Sigmoid colon (tissue), 7 donors: ENCODE data around the gene MAP3K7. TPM values are rescaled to one million over a fixed set of nuclear protein-coding genes. Genes with fewer than 3 reads are reported as not detected.

Experiments used
- DNase-seq: peaks from one replicate; pipeline ENCODE4 v3.0.0-alpha.2; 2019
- H3K27ac ChIP-seq, 4 donors: fragments of 200-600 bp; sonication (generic); one replicate each; pipeline ENCODE4 v1.5.1; 2016 to 2019; ENCODE audit warnings: mild to moderate bottlenecking in 1 of 4
- H3K27me3 ChIP-seq, 3 donors: fragments of 200-600 bp; sonication (generic); one replicate each; pipeline ENCODE4 v1.5.1; 2019; ENCODE audit warnings: mild to moderate bottlenecking in 1 of 3
- H3K36me3 ChIP-seq, 4 donors: fragments of 200-600 bp; sonication (generic); one replicate each; pipeline ENCODE4 v1.5.1; 2016 to 2019
- H3K4me1 ChIP-seq, 4 donors: fragments of 200-600 bp; sonication (generic); one replicate each; pipeline ENCODE4 v1.5.1; 2017 to 2019
- H3K4me3 ChIP-seq, 4 donors: fragments of 200-600 bp; sonication (generic); one replicate each; pipeline ENCODE4 v1.5.1; 2017 to 2019; ENCODE audit warnings: mild to moderate bottlenecking in 2 of 4, moderate library complexity in 1 of 4
- H3K9me3 ChIP-seq, 4 donors: fragments of 200-600 bp in 3 of 4; sonication (generic) in 3 of 4; one replicate each; pipeline versions ENCODE4 v1.5.1 to v1.6.1; 2013 to 2019
- CTCF ChIP-seq, 4 experiments: fragments of 450-650 bp in 3 of 4; fragments of 200-600 bp in 1 of 4; IDR thresholded peaks; one replicate each; pipeline ENCODE4 v1.5.1; 2016 to 2019; ENCODE audit warnings: antibody characterized with exemption in 4 of 4, mild to moderate bottlenecking in 3 of 4, moderate library complexity in 2 of 4
- EP300 ChIP-seq, 4 donors: sonication (generic); formaldehyde crosslinking; IDR thresholded peaks; one replicate each; pipeline ENCODE4 v1.6.1; 2017; ENCODE audit warnings: antibody characterized with exemption in 4 of 4
- POLR2A ChIP-seq, 2 donors: fragments of 450-650 bp; IDR thresholded peaks; one replicate each; pipeline ENCODE4 v1.6.1; 2016; ENCODE audit warnings: antibody characterized with exemption in 2 of 2, mild to moderate bottlenecking in 2 of 2, moderate library complexity in 2 of 2
- POLR2AphosphoS5 ChIP-seq, 4 donors: sonication (generic); formaldehyde crosslinking; IDR thresholded peaks; one replicate each; pipeline ENCODE4 v1.6.1; 2017; ENCODE audit warnings: antibody characterized with exemption in 4 of 4
- WGBS, 2 donors: extraction: QIAGEN DNeasy Blood & Tissue Kit; methylation state at CpG; one replicate each; pipeline ENCODE4 v1.1.7; 2013; 5-methylcytosine and 5-hydroxymethylcytosine counted together
- intact Hi-C: fragments of 100-400 bp; cut with DNase I; formaldehyde crosslinking; loops from one replicate; pipeline ENCODE4 v1.15.1; 2023
- polyA plus RNA-seq, 3 donors: library from polyadenylated mRNA; stranded (reverse); fragments of 200-250 nt; gene quantifications; one replicate each; pipeline ENCODE4 v1.2.3, GENCODE V29; 2013
- total RNA-seq, 4 donors: library from RNA; depleted of rRNA; stranded (reverse); fragments of >200 nt; gene quantifications; one replicate each; pipeline ENCODE4 v1.1.0, GENCODE V29; 2016
- donor health status: healthy with polysubstance abuse.
- donor health status: Bipolar disorder and iron deficiency.
- donor health status: healthy.

The MAP3K7 gene
- total and polyA plus RNA-seq, 7 donors = 7.9 to 25.3 (median 21.2) TPM

GRCh38 chr6:90468859-90469258, 118.0 kb downstream of the MAP3K7 start:
- no peaks in the 10 kb centered on the region for H3K4me1 ChIP-seq
- H3K4me3 ChIP-seq = no peak overlapping the region
- intact Hi-C loops = no loop called here
- no peak overlapping the region for H3K27ac ChIP-seq
- H3K36me3 ChIP-seq = no peaks in the 10 kb centered on the region
- TF ChIP-seq POLR2A (IDR thresholded peaks at IDR 0.05) (no peak), EP300 (IDR thresholded peaks at IDR 0.05) (no peak), POLR2AphosphoS5 (IDR thresholded peaks at IDR 0.05) (no peak), CTCF (IDR thresholded peaks at IDR 0.05) (no peak)
- WGBS, 2 donors = 67 to 82% methylated on average over 1 of the region's 1 CpG
- H3K9me3 ChIP-seq = no peaks in the 10 kb centered on the region
- no peaks in the 10 kb centered on the region for H3K27me3 ChIP-seq
- no peak for DNase-seq

GRCh38 chr6:90468080-90468479, 118.8 kb downstream of the MAP3K7 start:
- intact Hi-C loops = no loop called here
- H3K4me3 ChIP-seq = no peak overlapping the region
- TF ChIP-seq POLR2A (IDR thresholded peaks at IDR 0.05) (no peak), CTCF (IDR thresholded peaks at IDR 0.05) (no peak), POLR2AphosphoS5 (IDR thresholded peaks at IDR 0.05) (no peak), EP300 (IDR thresholded peaks at IDR 0.05) (no peak)
- no peaks in the 10 kb centered on the region for H3K4me1 ChIP-seq
- WGBS, 2 donors = 89 to 93% methylated on average over 7 of the region's 7 CpGs
- no peaks in the 10 kb centered on the region for H3K36me3 ChIP-seq
- H3K27ac ChIP-seq = no peak overlapping the region
- H3K9me3 ChIP-seq = no peaks in the 10 kb centered on the region
- no peaks in the 10 kb centered on the region for H3K27me3 ChIP-seq
- DNase-seq = no peak

GRCh38 chr6:90467546-90467945, 119.3 kb downstream of the MAP3K7 start:
- no peak overlapping the region for H3K4me3 ChIP-seq

GRCh38 chr6:90466154-90466940, 120.5 kb downstream of the MAP3K7 start:
- no peak for DNase-seq
- Histone ChIP-seq H3K36me3 (no peaks in the 10 kb centered on the region), H3K9me3 (no peaks in the 10 kb centered on the region), H3K27me3 (no peaks in the 10 kb centered on the region), H3K27ac (no peak overlapping the region), H3K4me3 (no peak overlapping the region), H3K4me1 (no peaks in the 10 kb centered on the region)
- intact Hi-C loops = no loop called here
- 65 to 72% methylated on average over 8 of the region's 8 CpGs for WGBS, 2 donors
- TF ChIP-seq POLR2AphosphoS5 (IDR thresholded peaks at IDR 0.05) (no peak), POLR2A (IDR thresholded peaks at IDR 0.05) (no peak), EP300 (IDR thresholded peaks at IDR 0.05) (no peak), CTCF (IDR thresholded peaks at IDR 0.05) (no peak)

More at GRCh38 chr6:90467546-90467945, 119.3 kb downstream of the MAP3K7 start:
- TF ChIP-seq EP300 (IDR thresholded peaks at IDR 0.05) (no peak), POLR2AphosphoS5 (IDR thresholded peaks at IDR 0.05) (no peak), POLR2A (IDR thresholded peaks at IDR 0.05) (no peak), CTCF (IDR thresholded peaks at IDR 0.05) (no peak)
- no peak for DNase-seq
- Histone ChIP-seq H3K27ac (no peak overlapping the region), H3K27me3 (no peaks in the 10 kb centered on the region), H3K4me1 (no peaks in the 10 kb centered on the region), H3K36me3 (no peaks in the 10 kb centered on the region), H3K9me3 (no peaks in the 10 kb centered on the region)
- intact Hi-C loops = no loop called here

- Histone ChIP-seq H3K9me3 (no peaks in the 10 kb centered on the region), H3K27ac (no peak overlapping the region), H3K27me3 (no peaks in the 10 kb centered on the region), H3K4me3 (no peak overlapping the region), H3K36me3 (no peaks in the 10 kb centered on the region), H3K4me1 (no peaks in the 10 kb centered on the region)
- TF ChIP-seq POLR2A (IDR thresholded peaks at IDR 0.05) = no peak
- no peak for TF ChIP-seq CTCF (IDR thresholded peaks at IDR 0.05)
- no peak for TF ChIP-seq POLR2AphosphoS5 (IDR thresholded peaks at IDR 0.05)
- TF ChIP-seq EP300 (IDR thresholded peaks at IDR 0.05) = no peak
- no peak for DNase-seq
- 74 to 85% methylated on average over 2 of the region's 2 CpGs for WGBS, 2 donors
- intact Hi-C loops = no loop called here
These were observed 121.2 kb downstream of the MAP3K7 start for GRCh38 chr6:90465686-90466085.
